Osteocyte (in vitro differentiated cells): ENCODE results near the gene ICAM2. TPM values are rescaled to one million over a fixed set of nuclear protein-coding genes. Genes with fewer than 3 reads are reported as not detected.

Experiments
- DNase-seq: peaks from one replicate; pipeline ENCODE4 v3.0.0; 2021; ENCODE audit warnings: mixed read lengths; ENCODE audit not compliant: unreplicated experiment; ENCODE audit errors: extremely low spot score
- H3K27ac Mint-ChIP-seq: one replicate; pipeline ENCODE4 v1.8.0; 2021; ENCODE audit warnings: mild to moderate bottlenecking, mixed read lengths; ENCODE audit not compliant: unreplicated experiment
- H3K27me3 Mint-ChIP-seq: one replicate; pipeline ENCODE4 v1.8.0; 2021; ENCODE audit warnings: mixed read lengths; ENCODE audit not compliant: unreplicated experiment
- H3K36me3 Mint-ChIP-seq: one replicate; pipeline ENCODE4 v1.8.0; 2021; ENCODE audit warnings: mixed read lengths; ENCODE audit not compliant: unreplicated experiment
- H3K4me1 Mint-ChIP-seq: one replicate; pipeline ENCODE4 v1.8.0; 2021; ENCODE audit warnings: mixed read lengths; ENCODE audit not compliant: unreplicated experiment
- H3K4me3 Mint-ChIP-seq: one replicate; pipeline ENCODE4 v1.8.0; 2021; ENCODE audit warnings: mild to moderate bottlenecking, moderate library complexity, mixed read lengths; ENCODE audit not compliant: unreplicated experiment
- H3K9me3 Mint-ChIP-seq: one replicate; pipeline ENCODE4 v1.8.0; 2021; ENCODE audit warnings: mixed read lengths; ENCODE audit not compliant: unreplicated experiment
- total RNA-seq: library from RNA; stranded (reverse); gene quantifications from 2 replicates; pipeline ENCODE4 v1.2.1, GENCODE V29; 2021
- TF ChIP-seq, protein P1 (sequence below): fragments of 200-600 bp; sonication (generic); IDR thresholded peaks from 2 replicates; pipeline ENCODE4 v1.5.0; 2021; ENCODE audit warnings: antibody characterized with exemption, mild to moderate bottlenecking, moderate library complexity

ICAM2 gene
- total RNA-seq, 1 donor from 2014 or later, result not detected

DNA sequence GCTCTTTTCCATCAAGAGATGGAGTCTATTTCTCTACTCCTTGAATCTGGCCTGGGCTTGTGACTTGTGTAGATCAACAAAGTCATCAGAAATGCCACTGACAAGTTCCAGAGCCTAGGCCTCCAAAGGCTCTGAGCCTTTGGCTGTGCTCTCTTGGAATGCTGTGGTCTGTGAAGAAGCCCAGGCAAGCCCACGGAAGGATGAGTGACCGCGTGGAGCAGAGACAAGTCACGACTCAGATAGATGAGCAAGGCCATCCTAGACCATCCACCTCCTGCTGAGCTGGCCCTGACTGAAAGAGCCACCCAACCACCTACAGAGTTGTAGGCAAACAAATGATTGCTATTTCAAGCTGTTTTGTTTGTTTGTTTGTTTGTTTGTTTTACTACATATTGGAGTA, 11.6 kb upstream of the ICAM2 start:
- Mint-ChIP-seq H3K4me1 (no peaks in the 10 kb centered on the region), H3K4me3 (no peak overlapping the region), H3K27ac (no peak overlapping the region), H3K27me3 (peaks cover 5% of the 10 kb centered on the region), H3K36me3 (no peaks in the 10 kb centered on the region), H3K9me3 (no peaks in the 10 kb centered on the region)
- TF ChIP-seq, protein P1, sequence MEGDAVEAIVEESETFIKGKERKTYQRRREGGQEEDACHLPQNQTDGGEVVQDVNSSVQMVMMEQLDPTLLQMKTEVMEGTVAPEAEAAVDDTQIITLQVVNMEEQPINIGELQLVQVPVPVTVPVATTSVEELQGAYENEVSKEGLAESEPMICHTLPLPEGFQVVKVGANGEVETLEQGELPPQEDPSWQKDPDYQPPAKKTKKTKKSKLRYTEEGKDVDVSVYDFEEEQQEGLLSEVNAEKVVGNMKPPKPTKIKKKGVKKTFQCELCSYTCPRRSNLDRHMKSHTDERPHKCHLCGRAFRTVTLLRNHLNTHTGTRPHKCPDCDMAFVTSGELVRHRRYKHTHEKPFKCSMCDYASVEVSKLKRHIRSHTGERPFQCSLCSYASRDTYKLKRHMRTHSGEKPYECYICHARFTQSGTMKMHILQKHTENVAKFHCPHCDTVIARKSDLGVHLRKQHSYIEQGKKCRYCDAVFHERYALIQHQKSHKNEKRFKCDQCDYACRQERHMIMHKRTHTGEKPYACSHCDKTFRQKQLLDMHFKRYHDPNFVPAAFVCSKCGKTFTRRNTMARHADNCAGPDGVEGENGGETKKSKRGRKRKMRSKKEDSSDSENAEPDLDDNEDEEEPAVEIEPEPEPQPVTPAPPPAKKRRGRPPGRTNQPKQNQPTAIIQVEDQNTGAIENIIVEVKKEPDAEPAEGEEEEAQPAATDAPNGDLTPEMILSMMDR, result no peak
- no peak for DNase-seq

DNA sequence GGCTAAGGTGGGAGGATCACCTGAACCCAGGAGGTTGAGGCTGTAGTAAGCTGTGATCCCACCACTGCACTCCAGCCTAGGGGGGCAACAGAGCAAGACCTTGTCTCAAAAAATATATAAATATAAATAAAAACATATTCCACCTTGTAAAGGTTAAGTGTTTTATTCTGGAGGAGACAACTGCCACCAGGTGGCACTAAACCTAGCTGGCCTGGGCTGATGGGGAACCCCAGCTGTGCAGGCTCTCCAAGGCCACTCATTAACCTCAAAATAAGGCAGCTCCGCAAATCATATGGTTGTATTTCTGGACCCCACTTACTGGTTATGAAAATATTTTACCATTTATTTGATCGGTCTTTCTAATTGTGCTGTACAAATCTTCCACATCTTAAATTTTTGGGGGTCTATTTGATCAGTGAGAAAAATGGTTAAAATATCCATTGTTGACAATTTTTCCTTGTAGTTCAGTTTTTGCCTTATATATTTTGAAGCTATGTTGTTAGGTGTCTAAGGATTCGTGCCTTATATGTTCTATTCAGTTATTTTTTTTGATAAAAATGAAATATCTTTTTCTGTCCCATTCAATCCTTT, 8.5 kb upstream of the ICAM2 start:
- H3K36me3 Mint-ChIP-seq, result no peaks in the 10 kb centered on the region
- TF ChIP-seq, protein P1, result peak; percentile 85
- H3K9me3 Mint-ChIP-seq, result no peaks in the 10 kb centered on the region
- H3K27ac Mint-ChIP-seq, result no peak overlapping the region
- no peak for DNase-seq
- H3K4me3 Mint-ChIP-seq, result no peak overlapping the region
- peaks cover 15% of the 10 kb centered on the region for H3K27me3 Mint-ChIP-seq
- peaks cover 4% of the 10 kb centered on the region for H3K4me1 Mint-ChIP-seq

DNA sequence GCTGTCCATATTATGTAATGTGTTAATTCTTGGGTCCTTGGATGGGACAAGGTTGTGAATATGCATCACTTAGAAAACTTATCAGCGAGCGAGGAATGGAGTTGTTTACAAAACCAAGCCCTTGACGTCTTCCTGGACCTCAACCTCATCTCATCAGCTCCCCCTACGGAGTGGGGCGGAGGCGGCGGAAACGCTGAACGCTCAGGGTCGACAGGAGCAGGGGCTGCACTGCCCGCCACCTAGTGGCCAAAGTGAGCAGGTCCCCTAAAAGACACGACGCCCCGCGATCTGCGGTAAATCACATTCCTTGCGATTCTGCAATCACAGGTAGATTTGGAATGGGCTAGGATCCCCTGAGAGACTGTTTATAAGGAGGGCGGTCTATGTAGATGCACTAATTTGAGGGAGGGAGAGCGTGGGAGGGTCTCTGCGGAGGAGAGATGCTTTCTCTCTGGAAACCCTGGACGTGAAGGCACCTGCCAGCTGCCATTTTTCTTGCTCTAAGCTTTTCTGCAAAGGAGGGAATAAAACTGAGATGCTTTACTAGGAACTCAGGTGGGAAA, 5.4 kb upstream of the ICAM2 start:
- Mint-ChIP-seq H3K4me1 (peaks cover 4% of the 10 kb centered on the region), H3K27me3 (peaks cover 18% of the 10 kb centered on the region), H3K27ac (no peak overlapping the region), H3K36me3 (no peaks in the 10 kb centered on the region), H3K9me3 (no peaks in the 10 kb centered on the region), H3K4me3 (peak overlapping the region; percentile 63)
- DNase-seq, result no peak
- TF ChIP-seq, protein P1, result peak; percentile 96

DNA sequence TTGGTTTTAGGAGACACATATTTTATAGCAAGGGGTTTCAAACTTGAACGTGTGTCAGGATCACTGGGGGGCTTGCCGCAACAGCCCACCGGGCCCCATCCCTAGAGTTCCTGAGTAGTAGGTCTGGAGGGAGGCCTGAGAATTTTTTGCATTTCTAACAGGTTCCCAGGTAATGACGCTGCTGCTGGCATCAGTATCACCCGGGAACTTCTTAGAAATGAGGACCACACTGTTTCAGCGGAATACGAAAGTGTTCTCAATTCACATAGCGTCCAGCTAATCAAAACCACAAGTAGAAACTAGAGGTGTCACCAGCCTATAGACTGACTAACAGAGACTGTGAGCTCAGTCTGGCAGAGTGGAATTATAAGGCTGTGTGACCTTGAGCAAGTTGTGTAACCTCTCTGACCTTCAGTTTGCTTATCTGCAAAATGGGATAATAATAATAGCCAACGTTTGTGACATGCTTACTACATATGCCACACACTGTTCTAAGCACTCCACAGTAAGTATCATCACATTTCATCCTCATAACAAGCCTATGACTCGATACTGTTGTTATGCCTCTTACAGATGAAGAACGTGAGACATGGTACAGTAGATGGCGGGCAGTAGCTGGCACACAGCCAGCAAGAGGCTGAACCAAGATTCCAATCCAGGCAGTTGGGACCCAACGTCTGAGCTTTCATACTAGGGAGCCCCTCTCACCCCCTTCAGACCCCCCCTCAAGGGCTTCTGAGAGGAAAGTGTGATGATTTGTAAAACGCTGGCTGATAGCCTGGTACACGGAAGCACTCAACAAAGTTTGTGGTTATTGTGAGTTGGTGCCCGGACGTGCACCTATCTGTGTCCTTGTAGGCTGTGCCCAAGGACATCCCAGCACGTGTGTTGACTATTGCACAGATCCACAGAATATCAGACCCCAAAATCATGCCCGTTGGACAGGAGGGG, 4.6 kb upstream of the ICAM2 start:
- Mint-ChIP-seq H3K27ac (no peak overlapping the region), H3K4me1 (peaks cover 4% of the 10 kb centered on the region), H3K27me3 (peaks cover 18% of the 10 kb centered on the region), H3K36me3 (no peaks in the 10 kb centered on the region), H3K4me3 (no peak overlapping the region), H3K9me3 (no peaks in the 10 kb centered on the region)
- no peak for DNase-seq
- TF ChIP-seq, protein P1, result no peak

DNA sequence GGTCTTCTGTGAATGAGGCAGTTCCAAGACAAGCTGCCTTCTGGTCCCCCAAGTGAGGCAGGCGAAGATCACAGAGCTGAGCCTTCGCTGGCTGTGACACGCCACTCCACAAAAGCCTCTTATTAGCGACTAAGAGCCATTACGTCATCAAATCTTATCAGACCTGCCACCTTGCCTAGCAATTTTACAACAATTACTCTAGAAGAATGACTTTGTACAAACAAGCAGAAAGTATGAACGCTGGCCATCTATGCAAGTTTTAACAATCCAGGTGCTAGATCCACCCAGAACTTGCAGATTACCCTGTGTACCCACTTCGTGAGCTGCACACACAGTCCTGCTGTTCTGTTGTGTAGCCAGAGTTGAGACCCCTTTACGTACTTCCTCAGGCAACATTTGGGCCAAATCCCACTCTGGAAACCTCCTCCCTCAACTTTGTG, 3.8 kb upstream of the ICAM2 start:
- TF ChIP-seq, protein P1, result no peak
- no peak for DNase-seq
- Mint-ChIP-seq H3K27me3 (peaks cover 18% of the 10 kb centered on the region), H3K4me3 (no peak overlapping the region), H3K36me3 (no peaks in the 10 kb centered on the region), H3K9me3 (no peaks in the 10 kb centered on the region), H3K27ac (no peak overlapping the region), H3K4me1 (peaks cover 4% of the 10 kb centered on the region)
